ENCODE data around the gene ZNF654. TPM values are rescaled to one million over a fixed set of nuclear protein-coding genes. Genes with fewer than 3 reads are reported as not detected.

The ZNF654 gene
- total RNA-seq, 3 donors from 2014 or later (not counting 1 experiment from before 2014, with no cell fraction given) = 11.9 to 16.7 (median 12.2) TPM

DNA sequence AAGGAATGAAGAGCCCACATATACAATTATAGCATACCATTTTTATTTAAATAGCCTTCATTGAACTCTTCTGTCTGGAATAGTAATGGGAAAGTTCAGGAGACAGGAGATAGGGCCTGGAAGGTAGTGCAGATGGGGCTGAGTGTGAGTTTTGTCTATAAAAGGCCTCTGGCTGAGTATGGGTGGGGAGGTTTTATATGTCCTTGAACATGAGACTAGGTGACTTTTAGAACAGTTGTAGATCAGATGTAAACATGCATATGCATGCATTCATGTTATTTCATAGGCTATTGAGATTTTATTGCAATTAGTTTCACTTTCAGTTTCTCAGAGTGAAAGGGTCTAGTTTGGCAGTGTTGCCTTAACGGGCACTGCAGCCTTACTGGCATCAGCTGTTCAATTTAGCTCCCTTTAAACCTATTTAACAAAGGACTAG lies 27.4 kb upstream of the ZNF654 start:
- no peaks in the 10 kb centered on the region for H3K27me3 ChIP-seq (ENCODE audit: control insufficient read depth, insufficient read depth, low read length)
- H3K4me3 ChIP-seq (ENCODE audit: low read length) = peak overlapping the region; percentile 23
- no peaks in the 10 kb centered on the region for H3K9me3 Mint-ChIP-seq
- peak overlapping the region; percentile 81 to 97 for H3K27ac Mint-ChIP-seq
- H3K9me3 ChIP-seq (ENCODE audit: control insufficient read depth, insufficient read depth, low read length) = no peaks in the 10 kb centered on the region
- TF ChIP-seq, protein P1, sequence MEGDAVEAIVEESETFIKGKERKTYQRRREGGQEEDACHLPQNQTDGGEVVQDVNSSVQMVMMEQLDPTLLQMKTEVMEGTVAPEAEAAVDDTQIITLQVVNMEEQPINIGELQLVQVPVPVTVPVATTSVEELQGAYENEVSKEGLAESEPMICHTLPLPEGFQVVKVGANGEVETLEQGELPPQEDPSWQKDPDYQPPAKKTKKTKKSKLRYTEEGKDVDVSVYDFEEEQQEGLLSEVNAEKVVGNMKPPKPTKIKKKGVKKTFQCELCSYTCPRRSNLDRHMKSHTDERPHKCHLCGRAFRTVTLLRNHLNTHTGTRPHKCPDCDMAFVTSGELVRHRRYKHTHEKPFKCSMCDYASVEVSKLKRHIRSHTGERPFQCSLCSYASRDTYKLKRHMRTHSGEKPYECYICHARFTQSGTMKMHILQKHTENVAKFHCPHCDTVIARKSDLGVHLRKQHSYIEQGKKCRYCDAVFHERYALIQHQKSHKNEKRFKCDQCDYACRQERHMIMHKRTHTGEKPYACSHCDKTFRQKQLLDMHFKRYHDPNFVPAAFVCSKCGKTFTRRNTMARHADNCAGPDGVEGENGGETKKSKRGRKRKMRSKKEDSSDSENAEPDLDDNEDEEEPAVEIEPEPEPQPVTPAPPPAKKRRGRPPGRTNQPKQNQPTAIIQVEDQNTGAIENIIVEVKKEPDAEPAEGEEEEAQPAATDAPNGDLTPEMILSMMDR (IDR thresholded peaks at IDR 0.05) = no peak
- peaks cover 24 to 26% of the 10 kb centered on the region in 2 donors for H3K4me1 Mint-ChIP-seq
- no peaks in the 10 kb centered on the region for H3K36me3 ChIP-seq (ENCODE audit: control insufficient read depth, insufficient read depth, low read length)
- H3K27me3 Mint-ChIP-seq (ENCODE audit: low read depth in 2 of 2) = no peaks in the 10 kb centered on the region
- peak overlapping the region; percentile 78 for H3K27ac ChIP-seq (ENCODE audit: low read length)
- H3K4me3 Mint-ChIP-seq = peak overlapping the region; percentile 79
- ATAC-seq (peak; percentile 83 to 91 (median 88)), DNase-seq (peak in 1 of 2 donors; percentile 70)
- H3K4me1 ChIP-seq (ENCODE audit: control insufficient read depth, insufficient read depth, low read length) = peaks cover 2% of the 10 kb centered on the region
- intact Hi-C loops (cut with micrococcal nuclease) = loop anchor here (2.0 kb wide), 1 partner anchor 27 kb away; the partner anchor contains the start of genes CGGBP1 and ZNF654
- 0% methylated on average over 1 of the region's 1 CpG for WGBS (ENCODE audit: insufficient coverage)
- H3K36me3 Mint-ChIP-seq = no peaks in the 10 kb centered on the region

DNA sequence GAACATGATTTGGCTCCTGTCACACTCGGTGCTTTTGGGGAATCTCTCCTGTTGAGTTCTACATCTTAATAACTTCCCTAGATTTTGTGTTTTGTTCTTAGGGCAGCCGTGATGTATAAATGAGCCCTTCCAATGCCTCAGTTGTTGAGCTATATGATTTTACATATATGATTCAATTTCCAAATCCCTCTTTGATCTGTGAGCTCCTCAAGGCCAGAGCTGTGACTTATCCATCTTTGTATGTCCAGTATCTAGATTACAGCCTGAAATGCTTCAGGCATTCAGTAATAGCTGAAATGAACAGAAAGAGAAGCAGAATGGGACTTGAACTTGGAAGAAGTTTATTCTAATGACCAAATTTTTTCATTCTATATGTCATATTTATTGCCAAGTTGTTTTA lies 26.8 kb upstream of the ZNF654 start:
- Histone ChIP-seq H3K9me3 (ENCODE audit: control insufficient read depth, insufficient read depth, low read length) (no peaks in the 10 kb centered on the region), H3K4me1 (ENCODE audit: control insufficient read depth, insufficient read depth, low read length) (peaks cover 2% of the 10 kb centered on the region), H3K27ac (ENCODE audit: low read length) (peak overlapping the region; percentile 78), H3K4me3 (ENCODE audit: low read length) (peak overlapping the region; percentile 23), H3K36me3 (ENCODE audit: control insufficient read depth, insufficient read depth, low read length) (no peaks in the 10 kb centered on the region), H3K27me3 (ENCODE audit: control insufficient read depth, insufficient read depth, low read length) (no peaks in the 10 kb centered on the region)
- WGBS (ENCODE audit: insufficient coverage) = 24% methylated on average over 2 of the region's 2 CpGs
- H3K36me3 Mint-ChIP-seq = no peaks in the 10 kb centered on the region
- no peaks in the 10 kb centered on the region for H3K27me3 Mint-ChIP-seq (ENCODE audit: low read depth in 2 of 2)
- H3K4me3 Mint-ChIP-seq = peak overlapping the region; percentile 79
- H3K27ac Mint-ChIP-seq = peak overlapping the region; percentile 81 to 97
- H3K4me1 Mint-ChIP-seq = peaks cover 24 to 26% of the 10 kb centered on the region in 2 donors
- TF ChIP-seq, protein P1 (IDR thresholded peaks at IDR 0.05) = no peak
- no peaks in the 10 kb centered on the region for H3K9me3 Mint-ChIP-seq
- DNase-seq (no peak), ATAC-seq (peak in 1 of 3 donors; percentile 5)
- intact Hi-C loops (cut with micrococcal nuclease) = no loop called here

GRCh38 chr3:88033079-88033478 lies 26.0 kb upstream of the ZNF654 start:
- H3K27me3 ChIP-seq (ENCODE audit: control insufficient read depth, insufficient read depth, low read length) = no peaks in the 10 kb centered on the region
- H3K4me1 Mint-ChIP-seq = peaks cover 24 to 26% of the 10 kb centered on the region in 2 donors
- no peaks in the 10 kb centered on the region for H3K36me3 ChIP-seq (ENCODE audit: control insufficient read depth, insufficient read depth, low read length)
- no peak for DNase-seq
- no peaks in the 10 kb centered on the region for H3K36me3 Mint-ChIP-seq
- no peak overlapping the region for H3K4me3 Mint-ChIP-seq
- WGBS (ENCODE audit: insufficient coverage) = no CpG with 5 or more reads among the region's 2 CpGs
- no peak for ATAC-seq
- H3K4me1 ChIP-seq (ENCODE audit: control insufficient read depth, insufficient read depth, low read length) = peaks cover 2% of the 10 kb centered on the region
- intact Hi-C loops (cut with micrococcal nuclease) = no loop called here
- H3K27me3 Mint-ChIP-seq (ENCODE audit: low read depth in 2 of 2) = no peaks in the 10 kb centered on the region
- peak overlapping the region; percentile 81 to 97 for H3K27ac Mint-ChIP-seq
- TF ChIP-seq, protein P1 (IDR thresholded peaks at IDR 0.05) = no peak
- no peak overlapping the region for H3K27ac ChIP-seq (ENCODE audit: low read length)
- H3K4me3 ChIP-seq (ENCODE audit: low read length) = no peak overlapping the region
- H3K9me3 ChIP-seq (ENCODE audit: control insufficient read depth, insufficient read depth, low read length) = no peaks in the 10 kb centered on the region
- H3K9me3 Mint-ChIP-seq = no peaks in the 10 kb centered on the region

DNA sequence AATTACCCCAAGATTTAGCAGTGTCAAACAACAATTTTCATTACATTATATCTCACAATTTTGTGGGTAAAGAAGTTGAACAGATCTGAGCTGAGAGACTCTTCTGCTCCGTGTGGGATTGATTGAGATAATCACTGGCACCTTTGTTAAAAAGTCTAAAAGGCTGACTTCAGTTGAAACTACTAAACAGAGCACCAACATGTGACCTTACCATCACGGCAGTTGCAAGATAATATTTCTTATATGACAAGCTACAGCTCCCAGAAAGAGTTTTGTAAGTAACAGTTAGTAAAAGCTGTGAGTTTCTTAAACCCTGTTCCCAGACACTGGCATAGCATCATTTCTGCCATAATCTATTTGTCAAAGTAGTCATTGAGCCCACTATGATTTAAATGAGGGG lies 25.2 kb upstream of the ZNF654 start:
- Histone ChIP-seq H3K9me3 (ENCODE audit: control insufficient read depth, insufficient read depth, low read length) (no peaks in the 10 kb centered on the region), H3K4me1 (ENCODE audit: control insufficient read depth, insufficient read depth, low read length) (peaks cover 2% of the 10 kb centered on the region), H3K36me3 (ENCODE audit: control insufficient read depth, insufficient read depth, low read length) (no peaks in the 10 kb centered on the region), H3K27me3 (ENCODE audit: control insufficient read depth, insufficient read depth, low read length) (no peaks in the 10 kb centered on the region), H3K27ac (ENCODE audit: low read length) (no peak overlapping the region), H3K4me3 (ENCODE audit: low read length) (no peak overlapping the region)
- peaks cover 24 to 26% of the 10 kb centered on the region in 2 donors for H3K4me1 Mint-ChIP-seq
- peak overlapping the region in 1 of 2 donors; percentile 97 for H3K27ac Mint-ChIP-seq
- TF ChIP-seq, protein P1 (IDR thresholded peaks at IDR 0.05) = no peak
- ATAC-seq = no peak
- no peaks in the 10 kb centered on the region for H3K9me3 Mint-ChIP-seq
- no peak overlapping the region for H3K4me3 Mint-ChIP-seq
- no peaks in the 10 kb centered on the region for H3K36me3 Mint-ChIP-seq
- DNase-seq = no peak
- WGBS (ENCODE audit: insufficient coverage) = 44% methylated on average over 1 of the region's 2 CpGs
- intact Hi-C loops (cut with micrococcal nuclease) = no loop called here
- no peaks in the 10 kb centered on the region for H3K27me3 Mint-ChIP-seq (ENCODE audit: low read depth in 2 of 2)
